ENCODE data around the gene SMYD3.

Gene SMYD3

GRCh38 chr1:246069581-246069980 is 437.5 kb downstream of the SMYD3 start:
- Histone ChIP-seq H3K4me3 (no peak overlapping the region), H3K4me1 (peaks cover 24 to 55% (median 47%) of the 10 kb centered on the region in 10 experiments), H3K9me3 (replicated peaks in 1 of 11) (peaks cover 0 to 9% (median 2%) of the 10 kb centered on the region in 11 experiments; a peak in 10 of 22 replicates), H4K20me1 (no peaks in the 10 kb centered on the region), H3K27ac (no peak overlapping the region), H3K9ac (no peak overlapping the region), H3K36me3 (no peaks in the 10 kb centered on the region), H3K27me3 (no peaks in the 10 kb centered on the region; a peak in 1 of 22 replicates), H3K4me2 (peak overlapping the region in 9 of 11 experiments; percentile 23 to 92 (median 83); a peak in 17 of 22 replicates)
- no peak for TF ChIP-seq Cebpa-rat (IDR thresholded peaks at IDR 0.05)

- Histone ChIP-seq H3K4me3 (no peak overlapping the region), H3K36me3 (no peaks in the 10 kb centered on the region), H3K9me3 (replicated peaks in 1 of 11) (peaks cover 0 to 2% (median 0%) of the 10 kb centered on the region in 11 experiments; a peak in 1 of 22 replicates), H3K27me3 (no peaks in the 10 kb centered on the region; a peak in 1 of 22 replicates), H4K20me1 (no peaks in the 10 kb centered on the region), H3K9ac (peak overlapping the region in 2 of 11 experiments; percentile 36 to 47; a peak in 3 of 22 replicates), H3K4me1 (peaks cover 24 to 55% (median 47%) of the 10 kb centered on the region in 10 experiments), H3K27ac (peak overlapping the region in 1 of 11 experiments; percentile 60; a peak in 2 of 22 replicates), H3K4me2 (peak overlapping the region; percentile 77 to 92 (median 87); a peak in 21 of 22 replicates)
- TF ChIP-seq Cebpa-rat (IDR thresholded peaks at IDR 0.05) = no peak
Observed at GRCh38 chr1:246068619-246069509, 438.2 kb downstream of the SMYD3 start.

- H3K27ac ChIP-seq = peak overlapping the region in 9 of 11 experiments; percentile 21 to 60 (median 52); a peak in 15 of 22 replicates
- peak overlapping the region; percentile 77 to 92 (median 87) for H3K4me2 ChIP-seq
- peaks cover 24 to 57% (median 49%) of the 10 kb centered on the region in 10 experiments for H3K4me1 ChIP-seq
- no peak for TF ChIP-seq Cebpa-rat (IDR thresholded peaks at IDR 0.05)
- H4K20me1 ChIP-seq = no peaks in the 10 kb centered on the region
- H3K4me3 ChIP-seq = peak overlapping the region in 3 of 10 experiments; percentile 25 to 47 (median 30); a peak in 4 of 20 replicates
- no peaks in the 10 kb centered on the region for H3K36me3 ChIP-seq
- H3K9ac ChIP-seq = peak overlapping the region in 10 of 11 experiments; percentile 7 to 60 (median 46); a peak in 13 of 22 replicates
- no peaks in the 10 kb centered on the region; a peak in 1 of 22 replicates for H3K27me3 ChIP-seq
- H3K9me3 ChIP-seq (replicated peaks in 1 of 11) = no peaks in the 10 kb centered on the region
Observed at GRCh38 chr1:246068217-246068512, 438.9 kb downstream of the SMYD3 start.

- Histone ChIP-seq H3K4me1 (peaks cover 24 to 62% (median 54%) of the 10 kb centered on the region in 10 experiments), H4K20me1 (no peaks in the 10 kb centered on the region), H3K9ac (peak overlapping the region; percentile 7 to 60 (median 45); a peak in 17 of 22 replicates), H3K27ac (peak overlapping the region in 9 of 11 experiments; percentile 21 to 60 (median 52); a peak in 17 of 22 replicates), H3K9me3 (replicated peaks in 1 of 11) (no peaks in the 10 kb centered on the region), H3K36me3 (no peaks in the 10 kb centered on the region), H3K4me3 (peak overlapping the region; percentile 18 to 58 (median 32); a peak in 16 of 20 replicates), H3K27me3 (no peaks in the 10 kb centered on the region; a peak in 1 of 22 replicates), H3K4me2 (peak overlapping the region; percentile 77 to 92 (median 87))
- TF ChIP-seq Cebpa-rat (IDR thresholded peaks at IDR 0.05) = no peak
Observed at GRCh38 chr1:246067432-246068216, 439.5 kb downstream of the SMYD3 start.

- 0 out of 22 replicates have a peak overlapping the region, but pooled peaks of 1 of the 11 experiments have one; percentile 52 for H3K27ac ChIP-seq
- no peaks in the 10 kb centered on the region; a peak in 1 of 22 replicates for H3K27me3 ChIP-seq
- H3K4me2 ChIP-seq = peak overlapping the region; percentile 77 to 92 (median 87); a peak in 21 of 22 replicates
- no peaks in the 10 kb centered on the region for H4K20me1 ChIP-seq
- peak overlapping the region in 1 of 11 experiments; percentile 60; a peak in 1 of 22 replicates for H3K9ac ChIP-seq
- no peak for TF ChIP-seq Cebpa-rat (IDR thresholded peaks at IDR 0.05)
- no peaks in the 10 kb centered on the region for H3K36me3 ChIP-seq
- no peaks in the 10 kb centered on the region for H3K9me3 ChIP-seq (replicated peaks in 1 of 11)
- peaks cover 24 to 57% (median 52%) of the 10 kb centered on the region in 10 experiments for H3K4me1 ChIP-seq
- H3K4me3 ChIP-seq = no peak overlapping the region
Observed at GRCh38 chr1:246066573-246066972, 440.5 kb downstream of the SMYD3 start.

- Histone ChIP-seq H3K27me3 (no peaks in the 10 kb centered on the region; a peak in 1 of 22 replicates), H4K20me1 (no peaks in the 10 kb centered on the region), H3K36me3 (no peaks in the 10 kb centered on the region), H3K4me1 (peaks cover 24 to 57% (median 52%) of the 10 kb centered on the region in 10 experiments), H3K27ac (no peak overlapping the region), H3K9ac (no peak overlapping the region), H3K9me3 (replicated peaks in 1 of 11) (no peaks in the 10 kb centered on the region), H3K4me2 (peak overlapping the region in 1 of 11 experiments; percentile 83; a peak in 1 of 22 replicates), H3K4me3 (no peak overlapping the region)
- TF ChIP-seq Cebpa-rat (IDR thresholded peaks at IDR 0.05) = no peak
Observed at GRCh38 chr1:246065592-246065991, 441.5 kb downstream of the SMYD3 start.

GRCh38 chr1:246064891-246065290 is 442.2 kb downstream of the SMYD3 start:
- H3K4me3 ChIP-seq = no peak overlapping the region
- no peak overlapping the region for H3K9ac ChIP-seq
- H3K27me3 ChIP-seq = no peaks in the 10 kb centered on the region; a peak in 1 of 22 replicates
- no peaks in the 10 kb centered on the region for H3K36me3 ChIP-seq
- TF ChIP-seq Cebpa-rat (IDR thresholded peaks at IDR 0.05) = no peak
- H3K4me1 ChIP-seq = peaks cover 24 to 51% (median 45%) of the 10 kb centered on the region in 10 experiments
- H4K20me1 ChIP-seq = no peaks in the 10 kb centered on the region
- no peaks in the 10 kb centered on the region for H3K9me3 ChIP-seq (replicated peaks in 1 of 11)
- no peak overlapping the region for H3K4me2 ChIP-seq
- H3K27ac ChIP-seq = no peak overlapping the region

- Histone ChIP-seq H3K9me3 (replicated peaks in 1 of 11) (no peaks in the 10 kb centered on the region), H3K36me3 (no peaks in the 10 kb centered on the region), H3K27me3 (no peaks in the 10 kb centered on the region), H4K20me1 (no peaks in the 10 kb centered on the region), H3K27ac (no peak overlapping the region), H3K4me2 (peak overlapping the region; percentile 7 to 66 (median 46); a peak in 19 of 22 replicates), H3K4me3 (no peak overlapping the region), H3K4me1 (peaks cover 17 to 33% (median 27%) of the 10 kb centered on the region in 10 experiments), H3K9ac (no peak overlapping the region)
- TF ChIP-seq Cebpa-rat (IDR thresholded peaks at IDR 0.05) = no peak
Observed at GRCh38 chr1:246063013-246063616, 444.0 kb downstream of the SMYD3 start.

All from BLaER1 treated with 17β-estradiol and CSF1 and Interleukin-3, amounts not matched to agents 10 nM and 100 nM (cell line).